ENCODE data around the gene KRT17. TPM values are rescaled to one million over a fixed set of nuclear protein-coding genes. Genes with fewer than 3 reads are reported as not detected.
A peak's percentile ranks its signal among the peaks of the same experiment; 100 is the strongest.

Gene KRT17
- total RNA-seq, 1 donor from 2014 or later: 5.9 TPM

DNA sequence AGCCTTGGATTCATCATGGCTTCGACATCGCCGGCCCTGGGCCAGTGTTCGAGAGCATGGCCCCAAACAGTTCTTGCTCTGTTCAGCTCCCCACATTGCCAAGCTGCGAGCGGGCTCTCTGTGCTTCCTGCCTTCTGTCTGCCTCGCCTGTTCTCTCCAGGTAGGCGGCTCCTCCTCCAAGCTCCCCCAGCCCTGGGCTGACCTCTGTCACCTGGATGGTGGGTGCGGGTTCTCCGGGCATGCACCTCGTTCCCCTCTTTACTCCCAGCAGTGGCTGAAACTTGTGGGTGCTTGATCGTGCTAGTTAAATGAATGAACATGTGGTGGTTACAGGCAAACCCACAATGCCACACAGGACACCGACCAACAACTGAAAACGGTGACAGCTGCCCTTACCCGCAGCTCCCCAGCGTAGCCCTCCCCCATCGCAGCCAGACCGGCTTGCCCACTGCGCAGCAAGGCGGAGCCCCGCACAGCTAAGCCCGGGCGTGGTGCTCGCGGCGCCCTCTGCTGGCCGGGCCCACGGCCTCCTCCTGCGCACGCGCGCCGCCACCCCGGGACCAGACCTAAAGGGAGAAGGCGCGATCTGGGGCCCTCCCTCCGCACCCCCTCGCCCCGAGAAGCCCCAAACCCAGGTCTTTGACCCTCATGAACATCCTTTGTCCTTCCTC lies 41.3 kb upstream of the KRT17 start:
- intact Hi-C loops (cut with DNase I): no loop called here

DNA sequence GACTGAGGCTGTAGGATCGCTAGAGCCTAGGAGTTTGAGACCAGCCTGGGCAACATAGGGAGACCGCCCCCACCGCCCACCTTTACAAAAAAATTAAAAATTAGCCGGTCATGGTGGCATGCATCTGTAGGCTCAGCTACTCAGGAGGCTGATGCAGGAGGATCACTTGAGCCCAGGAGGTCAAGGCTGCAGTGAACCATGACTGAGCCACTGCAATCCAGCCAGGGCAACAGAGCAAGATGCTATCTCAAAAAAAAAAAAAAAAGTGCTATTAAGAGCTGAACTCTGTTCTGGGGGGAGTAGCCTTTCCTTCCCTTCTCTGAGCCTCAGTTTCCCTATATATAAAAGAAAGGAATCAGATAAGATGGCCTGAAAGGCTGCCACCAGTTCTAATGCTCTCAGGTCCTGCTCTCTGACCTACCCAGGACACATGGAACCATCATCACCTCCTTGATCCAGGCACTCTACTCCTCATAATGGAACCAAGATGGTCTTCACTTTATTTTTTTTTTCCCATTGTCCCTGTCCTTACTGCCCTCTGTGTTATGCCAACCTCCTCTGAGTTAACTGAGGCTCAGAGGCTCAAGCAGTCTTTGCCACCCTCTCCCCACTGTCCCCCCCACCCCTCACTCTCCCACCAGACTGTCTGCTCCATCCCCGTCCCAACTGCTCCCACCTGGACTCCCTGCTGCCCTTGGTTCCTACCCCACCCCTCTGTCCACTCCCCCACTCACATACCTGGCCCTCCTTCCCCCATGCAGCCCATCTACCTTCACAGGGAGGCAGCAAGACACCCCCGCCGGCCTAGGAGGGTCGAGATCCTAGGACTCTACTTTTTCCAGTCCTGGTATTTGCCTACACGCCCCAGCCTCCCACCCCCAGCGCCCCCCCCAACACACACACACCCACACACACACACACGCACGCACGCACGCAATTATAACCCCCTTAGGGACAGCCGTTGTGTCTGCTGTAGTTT lies 40.5 kb upstream of the KRT17 start:
- Histone ChIP-seq H3K4me3 (peak overlapping the region; percentile 56), H3K27me3 (no peaks in the 10 kb centered on the region), H3K27ac (no peak overlapping the region), H3K9me3 (no peaks in the 10 kb centered on the region), H3K4me1 (peaks cover 24% of the 10 kb centered on the region), H3K36me3 (no peaks in the 10 kb centered on the region)
- intact Hi-C loops (cut with DNase I): no loop called here
- ATAC-seq: no peak
- no peak for DNase-seq
- TF ChIP-seq, protein P1, sequence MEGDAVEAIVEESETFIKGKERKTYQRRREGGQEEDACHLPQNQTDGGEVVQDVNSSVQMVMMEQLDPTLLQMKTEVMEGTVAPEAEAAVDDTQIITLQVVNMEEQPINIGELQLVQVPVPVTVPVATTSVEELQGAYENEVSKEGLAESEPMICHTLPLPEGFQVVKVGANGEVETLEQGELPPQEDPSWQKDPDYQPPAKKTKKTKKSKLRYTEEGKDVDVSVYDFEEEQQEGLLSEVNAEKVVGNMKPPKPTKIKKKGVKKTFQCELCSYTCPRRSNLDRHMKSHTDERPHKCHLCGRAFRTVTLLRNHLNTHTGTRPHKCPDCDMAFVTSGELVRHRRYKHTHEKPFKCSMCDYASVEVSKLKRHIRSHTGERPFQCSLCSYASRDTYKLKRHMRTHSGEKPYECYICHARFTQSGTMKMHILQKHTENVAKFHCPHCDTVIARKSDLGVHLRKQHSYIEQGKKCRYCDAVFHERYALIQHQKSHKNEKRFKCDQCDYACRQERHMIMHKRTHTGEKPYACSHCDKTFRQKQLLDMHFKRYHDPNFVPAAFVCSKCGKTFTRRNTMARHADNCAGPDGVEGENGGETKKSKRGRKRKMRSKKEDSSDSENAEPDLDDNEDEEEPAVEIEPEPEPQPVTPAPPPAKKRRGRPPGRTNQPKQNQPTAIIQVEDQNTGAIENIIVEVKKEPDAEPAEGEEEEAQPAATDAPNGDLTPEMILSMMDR (IDR thresholded peaks at IDR 0.05): no peak

More for the DNA sequence above, 41.3 kb upstream of the KRT17 start:
- Histone ChIP-seq H3K4me1 (peaks cover 24% of the 10 kb centered on the region), H3K36me3 (no peaks in the 10 kb centered on the region), H3K27ac (peak overlapping the region; percentile 86), H3K4me3 (peak overlapping the region; percentile 56), H3K27me3 (no peaks in the 10 kb centered on the region), H3K9me3 (no peaks in the 10 kb centered on the region)
- ATAC-seq: peak; percentile 92
- TF ChIP-seq, protein P1 (IDR thresholded peaks at IDR 0.05): peak; percentile 96
- DNase-seq: peak; percentile 96

DNA sequence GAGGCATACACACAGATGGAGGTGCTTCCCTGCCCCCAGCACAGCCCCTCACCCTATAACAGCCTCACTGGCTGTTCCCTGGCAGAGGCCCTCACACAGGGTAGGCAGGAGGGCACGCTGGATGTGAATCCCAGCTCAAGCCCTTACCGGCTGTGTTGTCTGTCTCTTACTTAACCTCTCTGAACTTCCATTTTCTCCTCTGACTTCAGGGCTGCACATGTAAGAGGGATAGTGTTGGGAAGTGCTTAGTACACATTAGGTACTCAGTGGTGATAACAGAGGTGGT lies 39.7 kb upstream of the KRT17 start:
- peaks cover 24% of the 10 kb centered on the region for H3K4me1 ChIP-seq
- DNase-seq (no peak), ATAC-seq (no peak)
- H3K27me3 ChIP-seq: no peaks in the 10 kb centered on the region
- no peaks in the 10 kb centered on the region for H3K36me3 ChIP-seq
- no peak overlapping the region for H3K27ac ChIP-seq
- H3K4me3 ChIP-seq: no peak overlapping the region
- no peaks in the 10 kb centered on the region for H3K9me3 ChIP-seq
- intact Hi-C loops (cut with DNase I): no loop called here
- TF ChIP-seq, protein P1 (IDR thresholded peaks at IDR 0.05): no peak

DNA sequence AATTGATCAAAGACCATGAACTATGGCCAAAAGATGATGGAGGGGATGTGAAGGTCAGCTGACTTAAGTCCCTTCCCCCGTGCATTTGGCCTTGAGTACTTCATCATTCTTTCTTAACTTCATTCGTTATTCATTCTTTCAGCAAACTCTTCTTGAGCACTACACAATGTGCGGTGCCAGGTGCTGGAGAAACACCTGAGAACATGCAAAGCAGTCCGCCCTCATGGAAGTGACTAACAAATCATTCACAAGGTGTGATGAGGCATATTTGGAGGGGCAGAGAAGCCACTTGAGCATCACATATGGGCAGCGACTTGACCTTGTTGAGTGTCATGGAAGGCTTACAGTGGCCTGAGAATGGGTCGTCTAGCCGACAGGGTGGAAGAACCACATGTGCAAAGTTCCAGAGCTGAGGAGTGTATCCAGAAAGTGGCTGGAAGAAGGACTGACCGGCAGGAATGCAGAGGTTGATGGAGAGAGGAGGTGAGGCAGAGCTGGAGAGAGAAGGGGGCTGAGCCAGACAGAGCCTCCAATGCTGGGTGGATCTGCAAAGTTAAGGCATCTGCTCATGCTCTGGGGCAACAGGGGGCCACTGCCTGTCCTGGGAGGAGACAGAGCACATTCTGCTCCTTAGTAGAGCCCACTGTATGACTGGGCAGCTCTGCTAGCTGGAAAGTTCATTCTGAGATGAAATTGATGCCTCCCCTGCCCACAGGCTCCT lies 39.2 kb upstream of the KRT17 start:
- Histone ChIP-seq H3K9me3 (no peaks in the 10 kb centered on the region), H3K27me3 (no peaks in the 10 kb centered on the region), H3K4me1 (peaks cover 24% of the 10 kb centered on the region), H3K36me3 (no peaks in the 10 kb centered on the region), H3K4me3 (no peak overlapping the region), H3K27ac (no peak overlapping the region)
- TF ChIP-seq, protein P1 (IDR thresholded peaks at IDR 0.05): no peak
- intact Hi-C loops (cut with DNase I): no loop called here
- ATAC-seq: no peak
- no peak for DNase-seq

DNA sequence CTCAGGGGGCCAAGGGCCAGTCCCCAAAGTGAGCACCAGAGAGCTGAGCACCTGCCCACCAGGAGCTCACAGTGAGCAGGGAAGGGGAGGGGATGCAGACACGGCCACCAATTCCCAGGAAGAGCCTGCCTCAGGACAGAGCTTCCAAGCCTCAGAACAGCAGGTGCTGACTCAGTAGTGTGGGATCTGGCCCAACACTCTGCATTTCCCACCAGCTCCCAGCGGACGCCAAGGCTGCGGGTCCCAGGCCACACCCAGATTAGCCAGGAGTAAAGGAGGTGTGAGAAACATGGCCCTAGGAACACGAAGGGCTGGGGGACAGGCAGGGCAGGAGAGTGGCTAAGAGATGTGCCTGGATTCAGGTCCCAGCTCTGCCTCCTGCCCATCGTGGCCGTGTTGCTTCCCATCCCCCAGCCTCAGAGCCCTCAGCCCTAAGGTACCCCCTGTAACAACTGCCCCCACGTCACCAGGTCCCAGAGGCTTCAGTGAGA lies 35.9 kb upstream of the KRT17 start:
- intact Hi-C loops (cut with DNase I): no loop called here
- no peak for DNase-seq
- no peak for ATAC-seq
- H3K4me3 ChIP-seq: no peak overlapping the region
- no peak overlapping the region for H3K27ac ChIP-seq
- H3K4me1 ChIP-seq: no peaks in the 10 kb centered on the region
- TF ChIP-seq, protein P1 (IDR thresholded peaks at IDR 0.05): no peak
- no peaks in the 10 kb centered on the region for H3K9me3 ChIP-seq
- no peaks in the 10 kb centered on the region for H3K27me3 ChIP-seq
- H3K36me3 ChIP-seq: no peaks in the 10 kb centered on the region

Measured in upper lobe of right lung (tissue), 1 donor.